Measurements from ENCODE around the gene POLA2.

DNA sequence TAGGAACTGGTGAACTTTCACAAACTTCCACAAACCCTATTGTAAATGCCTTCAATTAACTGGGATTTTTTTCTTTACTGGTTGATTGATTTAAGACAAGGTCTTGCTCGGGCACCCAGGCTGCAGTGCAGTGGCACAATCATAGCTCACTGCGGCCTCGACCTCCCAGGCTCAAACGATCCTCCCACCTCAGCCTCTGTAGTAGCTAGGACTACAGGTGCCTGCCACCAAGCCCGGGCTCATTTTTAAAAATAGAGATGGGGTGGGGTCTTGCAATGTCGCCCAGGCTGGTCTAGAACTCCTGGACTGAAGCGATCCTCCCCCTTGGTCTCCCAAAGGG lies 35.7 kb upstream of the POLA2 start:
- TF ChIP-seq YY1 (IDR thresholded peaks at IDR 0.05; ENCODE audit: insufficient read depth, insufficient read length): no peak
- no peak for TF ChIP-seq ZNF274 (IDR thresholded peaks at IDR 0.05; ENCODE audit: low read depth, low read length)
- TF ChIP-seq SUZ12 (IDR thresholded peaks at IDR 0.05; ENCODE audit: extremely low read depth, insufficient read depth, insufficient read length): no peak
